Kidney (tissue), 22 donors: Measurements from ENCODE around the gene LAMA5. TPM values are rescaled to one million over a fixed set of nuclear protein-coding genes. Genes with fewer than 3 reads are reported as not detected.
A peak's percentile ranks its signal among the peaks of the same experiment; 100 is the strongest.

Source experiments
- DNase-seq, 5 donors: peaks; one replicate each; pipeline ENCODE4 v3.0.0-alpha.2; 2013 to 2020
- FAIRE-seq: peaks from 2 replicates; lab custom pipeline; 2012; peaks lifted over from hg19 to GRCh38; lab: Jason Lieb, UNC
- H3K27ac ChIP-seq, 2 donors: one replicate each; pipeline ENCODE4 v1.7.0; 2013; ENCODE audit warnings: low read depth in 2 of 2, low read length in 2 of 2, inconsistent platforms in 1 of 2
- H3K27me3 ChIP-seq: one replicate; pipeline ENCODE4 v1.7.1; 2013; ENCODE audit warnings: low read length, inconsistent platforms; ENCODE audit not compliant: control insufficient read depth, insufficient read depth
- H3K36me3 ChIP-seq, 3 donors: one replicate each; pipeline versions ENCODE4 v1.7.0 to v1.7.1; 2013; ENCODE audit warnings: low read length in 3 of 3, control low read depth in 1 of 3, inconsistent platforms in 1 of 3; ENCODE audit not compliant: insufficient read depth in 3 of 3, control insufficient read depth in 2 of 3
- H3K4me1 ChIP-seq, 3 donors: one replicate each; pipeline versions ENCODE4 v1.7.0 to v1.7.1; 2013; ENCODE audit warnings: low read length in 3 of 3, inconsistent platforms in 1 of 3, low read depth in 1 of 3; ENCODE audit not compliant: control insufficient read depth in 2 of 3, insufficient read depth in 2 of 3
- H3K4me3 ChIP-seq, 3 donors: one replicate each; pipeline versions ENCODE4 v1.7.0 to v1.8.1; 2013; ENCODE audit warnings: low read length in 3 of 3, control low read depth in 1 of 3, inconsistent platforms in 1 of 3
- H3K9ac ChIP-seq, 3 donors: one replicate each; pipeline versions ENCODE4 v1.7.0 to v1.7.1; 2013; ENCODE audit warnings: low read length in 3 of 3, control low read depth in 1 of 3, inconsistent platforms in 1 of 3
- H3K9me3 ChIP-seq, 3 donors: one replicate each; pipeline versions ENCODE4 v1.7.0 to v1.7.1; 2013; ENCODE audit warnings: low read length in 3 of 3, control low read depth in 1 of 3, inconsistent platforms in 1 of 3; ENCODE audit not compliant: control insufficient read depth in 2 of 3, insufficient read depth in 1 of 3
- CTCF ChIP-seq: IDR thresholded peaks from 3 replicates; pipeline ENCODE4 v1.5.1; 2012; ENCODE audit warnings: mild to moderate bottlenecking, moderate library complexity, borderline replicate concordance; ENCODE audit not compliant: insufficient read depth; ENCODE audit errors: extremely low read depth
- intact Hi-C: fragments of 100-400 bp; cut with DNase I; formaldehyde crosslinking; loops from one replicate; pipeline ENCODE4 v1.11.1; 2022
- long read RNA-seq, 10 donors: library from polyadenylated mRNA in 1 of 10; unstranded in 1 of 10; transcript quantifications; one replicate each; pipeline ENCODE4 v2.0.0 and lab custom pipeline, GENCODE V29; 2021 to 2026
- polyA plus RNA-seq: library from polyadenylated mRNA; stranded (reverse); fragments of 350-450 nt; fragmentation: Illumina TruSeq; extraction: RNeasy Lipid Tissue Mini Kit (QIAGEN cat#74804); gene quantifications from one replicate; pipeline ENCODE4 v1.2.3, GENCODE V29; 2014; ENCODE audit warnings: low read depth, low replicate concordance; ENCODE audit not compliant: insufficient read depth
- total RNA-seq: library from RNA; stranded (reverse); fragmentation: NEBNext Ultra II Directional; extraction: Animal tissue kit (Norgen Biotek cat#: 25700); gene quantifications from one replicate; pipeline ENCODE4 v1.2.1, GENCODE V29; 2021
- donor health status: control.
- donor health status: control.
- donor health status: control.
- donor health status: control.
- donor health status: control.
- donor health status: DM: yes; HTN: yes; CAD: no.
- donor health status: Normal renal cell carcinoma (clear cell type).

The LAMA5 gene
- total RNA-seq (342 TPM), polyA plus RNA-seq (94.0 TPM)
- long read RNA-seq, donor 1, partial matches to known transcripts, result 59 of 90 reads
- long read RNA-seq, donor 1, other reads (novel, unspliced or antisense), result 30 of 90 reads
- long read RNA-seq, donor 2, partial matches to known transcripts, result 0 of 1 reads
- long read RNA-seq, donor 2, other reads (novel, unspliced or antisense), result 0 of 1 reads
- long read RNA-seq, donor 3, partial matches to known transcripts, result 0 of 4 reads
- long read RNA-seq, donor 3, other reads (novel, unspliced or antisense), result 0 of 4 reads
- long read RNA-seq, donor 4, partial matches to known transcripts, result 0 of 3 reads
- long read RNA-seq, donor 4, other reads (novel, unspliced or antisense), result 0 of 3 reads
- long read RNA-seq, donor 5, result 0 reads
- long read RNA-seq, donor 6, partial matches to known transcripts, result 4,420 of 7,995 reads
- long read RNA-seq, donor 6, other reads (novel, unspliced or antisense), result 3,575 of 7,995 reads
- long read RNA-seq, donor 7, transcript LAMA5-212 (4 exons, 780 nt), result major isoform, 14 of 179 reads
- long read RNA-seq, donor 7, partial matches to known transcripts, result 118 of 179 reads
- long read RNA-seq, donor 7, other reads (novel, unspliced or antisense), result 47 of 179 reads
- long read RNA-seq, donor 8, partial matches to known transcripts, result 1,889 of 3,459 reads
- long read RNA-seq, donor 8, other reads (novel, unspliced or antisense), result 1,570 of 3,459 reads
- long read RNA-seq, donor 9, result 0 reads
- long read RNA-seq, donor 10, partial matches to known transcripts, result 2,022 of 3,894 reads
- long read RNA-seq, donor 10, other reads (novel, unspliced or antisense), result 1,869 of 3,894 reads

GRCh38 chr20:62367136-62367632, at the start of gene LAMA5:
LAMA5 (minus strand) TSS chr20:62367312; CDS start chr20:62367245, 67 bp downstream.
- peak within 1 kb of the TSS; percentile 33 to 76 (median 73) for H3K4me3 ChIP-seq
- H3K27me3 ChIP-seq, result no peaks in the 10 kb centered on the region
- DNase-seq, result peak; percentile 68 to 90 (median 84)
- no peak for FAIRE-seq
- intact Hi-C loops, result no loop called here
- no peak for TF ChIP-seq CTCF
- H3K4me1 ChIP-seq, result peaks cover 0 to 66% (median 36%) of the 10 kb centered on the region in 3 donors
- no peaks in the 10 kb centered on the region for H3K9me3 ChIP-seq
- no peaks in the 10 kb centered on the region for H3K36me3 ChIP-seq
- peak within 1 kb of the TSS; percentile 91 to 95 for H3K27ac ChIP-seq
- peak within 1 kb of the TSS in 2 of 3 donors; percentile 65 to 89 for H3K9ac ChIP-seq

GRCh38 chr20:62415354-62416111, 48.4 kb upstream of the LAMA5 start:
- H3K27me3 ChIP-seq, result no peaks in the 10 kb centered on the region
- H3K4me1 ChIP-seq, result peaks cover 0 to under 1% (median 0%) of the 10 kb centered on the region in 3 donors
- FAIRE-seq (no peak), DNase-seq (no peak)
- no peak overlapping the region for H3K9ac ChIP-seq
- no peak overlapping the region for H3K27ac ChIP-seq
- no peaks in the 10 kb centered on the region for H3K36me3 ChIP-seq
- H3K9me3 ChIP-seq, result no peaks in the 10 kb centered on the region
- intact Hi-C loops, result no loop called here
- no peak for TF ChIP-seq CTCF
- no peak overlapping the region for H3K4me3 ChIP-seq

GRCh38 chr20:62413896-62414481, 46.9 kb upstream of the LAMA5 start:
- intact Hi-C loops, result no loop called here
- H3K36me3 ChIP-seq, result no peaks in the 10 kb centered on the region
- no peak for DNase-seq
- no peak overlapping the region for H3K9ac ChIP-seq
- no peak overlapping the region for H3K27ac ChIP-seq
- no peak for TF ChIP-seq CTCF
- H3K27me3 ChIP-seq, result no peaks in the 10 kb centered on the region
- H3K4me3 ChIP-seq, result no peak overlapping the region
- FAIRE-seq, result no peak
- H3K9me3 ChIP-seq, result no peaks in the 10 kb centered on the region
- peaks cover 0 to 9% (median 7%) of the 10 kb centered on the region in 3 donors for H3K4me1 ChIP-seq
